ENCODE measurements around the gene MRPL2.
"Not testable (repeated sequence)": the region's sequence is repeated elsewhere in the genome, so short reads cannot be mapped to it uniquely, and the experiment has no call there.

The MRPL2 gene

DNA sequence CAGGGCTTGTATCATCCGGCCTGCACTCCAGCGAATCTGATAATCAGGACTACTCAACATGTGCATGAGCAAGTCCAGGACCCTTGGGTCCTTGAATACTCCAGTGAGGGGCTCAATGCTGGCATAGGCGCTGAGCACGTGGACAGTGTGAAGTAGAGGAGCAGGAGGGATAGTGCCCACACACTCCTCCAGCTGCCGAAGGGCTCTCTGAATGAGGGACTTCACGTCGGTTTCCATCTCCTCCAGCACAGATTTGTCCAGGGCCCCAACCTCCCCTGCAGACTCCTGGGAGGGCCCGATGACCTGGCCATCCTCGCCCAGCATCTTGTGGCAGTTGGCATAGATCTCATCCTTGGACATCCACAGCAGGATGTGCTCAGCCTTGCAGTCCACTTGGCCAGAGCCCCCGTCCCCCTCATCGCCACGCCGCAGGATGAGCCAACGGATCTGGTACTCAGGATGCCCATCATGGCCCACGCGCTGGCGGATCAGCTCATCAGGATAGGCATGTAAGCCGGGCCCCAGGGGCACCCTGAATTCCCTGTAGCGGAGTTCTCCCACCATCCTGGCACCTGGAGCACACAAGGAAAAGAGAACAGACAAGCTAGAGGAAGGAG lies 6.9 kb downstream of the MRPL2 start:
- TF ChIP-seq, protein P1, sequence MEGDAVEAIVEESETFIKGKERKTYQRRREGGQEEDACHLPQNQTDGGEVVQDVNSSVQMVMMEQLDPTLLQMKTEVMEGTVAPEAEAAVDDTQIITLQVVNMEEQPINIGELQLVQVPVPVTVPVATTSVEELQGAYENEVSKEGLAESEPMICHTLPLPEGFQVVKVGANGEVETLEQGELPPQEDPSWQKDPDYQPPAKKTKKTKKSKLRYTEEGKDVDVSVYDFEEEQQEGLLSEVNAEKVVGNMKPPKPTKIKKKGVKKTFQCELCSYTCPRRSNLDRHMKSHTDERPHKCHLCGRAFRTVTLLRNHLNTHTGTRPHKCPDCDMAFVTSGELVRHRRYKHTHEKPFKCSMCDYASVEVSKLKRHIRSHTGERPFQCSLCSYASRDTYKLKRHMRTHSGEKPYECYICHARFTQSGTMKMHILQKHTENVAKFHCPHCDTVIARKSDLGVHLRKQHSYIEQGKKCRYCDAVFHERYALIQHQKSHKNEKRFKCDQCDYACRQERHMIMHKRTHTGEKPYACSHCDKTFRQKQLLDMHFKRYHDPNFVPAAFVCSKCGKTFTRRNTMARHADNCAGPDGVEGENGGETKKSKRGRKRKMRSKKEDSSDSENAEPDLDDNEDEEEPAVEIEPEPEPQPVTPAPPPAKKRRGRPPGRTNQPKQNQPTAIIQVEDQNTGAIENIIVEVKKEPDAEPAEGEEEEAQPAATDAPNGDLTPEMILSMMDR (IDR thresholded peaks at IDR 0.05) = no peak
- no peak overlapping the region for H3K4me3 ChIP-seq
- peak overlapping the region; percentile 94 for H3K27ac ChIP-seq
- no peak for DNase-seq (ENCODE audit: low spot score)

DNA sequence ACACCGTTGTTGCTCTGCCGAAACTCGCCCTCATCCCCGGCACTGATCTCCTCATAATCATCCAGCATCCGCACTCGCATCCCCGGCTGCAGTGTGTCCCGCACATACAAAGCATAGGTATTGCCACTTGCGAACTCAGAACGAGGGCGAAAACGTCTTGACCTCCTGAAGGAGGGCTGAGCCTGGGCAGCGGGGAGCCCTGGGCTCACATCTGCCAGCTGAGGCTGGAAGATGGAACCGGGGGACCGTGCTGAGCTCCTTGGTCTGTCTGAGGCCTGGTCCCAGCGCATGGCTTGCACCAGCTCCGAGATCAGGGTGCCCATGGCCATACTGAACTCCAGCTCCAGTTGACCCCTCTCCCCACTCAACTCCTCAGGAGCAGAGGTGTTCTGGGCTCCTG lies 8.3 kb downstream of the MRPL2 start:
- DNase-seq (ENCODE audit: low spot score) = no peak
- no peak overlapping the region for H3K27ac ChIP-seq

GRCh38 chr6:43047998-43048397 lies 11.2 kb downstream of the MRPL2 start:
- no peak for DNase-seq (ENCODE audit: low spot score)
- TF ChIP-seq, protein P1 (IDR thresholded peaks at IDR 0.05) = no peak
- Histone ChIP-seq H3K27ac (no peak overlapping the region), H3K4me3 (no peak overlapping the region)

More for the DNA sequence above, 8.3 kb downstream of the MRPL2 start:
- TF ChIP-seq, protein P1 (IDR thresholded peaks at IDR 0.05) = no peak
- H3K4me3 ChIP-seq = no peak overlapping the region

DNA sequence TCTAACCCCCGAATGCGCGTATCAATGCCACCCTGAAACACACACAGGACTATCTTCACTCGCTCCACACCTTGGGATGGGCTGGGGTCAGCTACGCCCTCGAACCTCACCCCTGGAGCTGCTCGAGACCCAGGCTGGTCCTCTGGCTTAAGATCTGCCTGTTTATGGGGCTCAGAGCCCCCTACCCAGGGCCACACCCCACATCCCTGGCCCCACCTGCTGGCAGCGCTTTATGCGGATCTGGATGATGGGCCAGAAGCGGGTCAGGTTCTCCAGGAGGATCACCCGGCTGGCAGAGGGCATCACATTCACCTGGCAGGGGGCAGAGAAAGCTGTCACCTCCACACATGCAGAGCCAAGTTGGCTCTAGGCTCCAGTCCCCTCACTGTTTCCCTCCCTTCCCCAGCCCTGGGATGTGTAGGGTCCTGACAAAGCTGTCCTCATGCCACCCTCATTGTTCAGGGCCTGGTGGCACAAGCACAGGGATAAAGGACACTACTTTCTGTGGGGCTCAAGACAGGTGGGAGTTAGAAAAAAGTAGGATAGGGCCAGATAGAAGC lies 13.8 kb downstream of the MRPL2 start:
- no peak for DNase-seq (ENCODE audit: low spot score)
- TF ChIP-seq, protein P1 (IDR thresholded peaks at IDR 0.05) = no peak
- no peak overlapping the region for H3K4me3 ChIP-seq
- H3K27ac ChIP-seq = no peak overlapping the region

- no peak overlapping the region for H3K4me3 ChIP-seq
- no peak for DNase-seq (ENCODE audit: low spot score)
- H3K27ac ChIP-seq = no peak overlapping the region
- TF ChIP-seq, protein P1 (IDR thresholded peaks at IDR 0.05) = no peak
Observed at GRCh38 chr6:43043310-43043709, 15.9 kb downstream of the MRPL2 start.

DNA sequence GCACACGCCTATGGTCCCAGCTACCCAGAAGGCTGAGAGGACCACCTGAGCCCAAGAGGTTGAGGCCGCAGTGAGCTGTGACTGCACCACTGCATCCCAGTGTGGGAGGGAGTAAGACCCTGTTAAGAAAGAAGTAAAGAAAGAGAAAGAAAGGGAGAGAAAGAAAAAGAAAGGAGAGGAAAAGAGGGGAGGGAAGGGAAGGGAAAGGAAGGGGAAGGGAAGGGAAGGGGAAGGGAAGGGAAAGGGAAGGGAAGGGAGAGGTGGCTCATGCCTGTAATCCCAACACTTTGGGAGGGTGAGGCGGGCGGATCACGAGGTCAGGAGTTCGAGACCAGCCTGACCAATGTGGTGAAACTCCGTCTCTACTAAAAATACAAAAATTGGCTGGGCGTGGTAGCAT lies 17.8 kb downstream of the MRPL2 start:
- not testable (repeated sequence) for H3K4me3 ChIP-seq; H3K27ac ChIP-seq; DNase-seq (ENCODE audit: low spot score)

GRCh38 chr6:43040542-43041257 lies 18.5 kb downstream of the MRPL2 start:
- no peak for DNase-seq (ENCODE audit: low spot score)
- no peak overlapping the region for H3K27ac ChIP-seq
- TF ChIP-seq, protein P1 (IDR thresholded peaks at IDR 0.05) = no peak
- H3K4me3 ChIP-seq = no peak overlapping the region
